ENCODE measurements around the gene XPO1. TPM values are rescaled to one million over a fixed set of nuclear protein-coding genes. Genes with fewer than 3 reads are reported as not detected.
A peak's percentile ranks its signal among the peaks of the same experiment; 100 is the strongest.

XPO1 gene
- total RNA-seq, 1 experiment from 2014 or later = 272 TPM

- TF ChIP-seq AR (CRISPR knock-in tag; IDR thresholded peaks at IDR 0.05) (no peak), ETV6 (CRISPR knock-in tag; IDR thresholded peaks at IDR 0.05) (no peak), NFE2L1 (CRISPR knock-in tag; IDR thresholded peaks at IDR 0.05) (no peak), GTF2I (CRISPR knock-in tag; conservative IDR thresholded peaks at IDR 0.05) (no peak), RELA (CRISPR knock-in tag; IDR thresholded peaks at IDR 0.05; ENCODE audit: borderline replicate concordance) (no peak)
These were observed 102.9 kb downstream of the XPO1 start (continued) for GRCh38 chr2:61435291-61435690.

- Mint-ChIP-seq H3K4me1 (peaks cover 44% of the 10 kb centered on the region), H3K27me3 (ENCODE audit: low read depth) (no peaks in the 10 kb centered on the region), H3K36me3 (peaks cover 11% of the 10 kb centered on the region; the same call in 1 of the 2 replicates), H3K4me3 (no peak overlapping the region), H3K9me3 (peaks cover 10% of the 10 kb centered on the region), H3K27ac (peak overlapping the region; percentile 48; the same call in 1 of the 2 replicates)
- POLR2A ChIA-PET = no interaction called here
- CTCF ChIA-PET = interaction anchor here (0.6 to 2.6 kb wide), 4 partner anchors 8 to 223 kb away, joined by 3 to 11 read pairs (median 4); no protein-coding TSS in a partner anchor
- DNase-seq (ENCODE audit: low spot score) (no peak), ATAC-seq (no peak; the same call in 1 of the 2 replicates)
- no peak for TF ChIP-seq ATF6 (CRISPR knock-in tag; IDR thresholded peaks at IDR 0.05)
- TF ChIP-seq ZNF121 (CRISPR knock-in tag; IDR thresholded peaks at IDR 0.05) = peak; percentile 27; the same call in 1 of the 2 replicates
These were observed 103.8 kb downstream of the XPO1 start for GRCh38 chr2:61434314-61434713.

- CTCF ChIA-PET = interaction anchor here (0.6 to 1.2 kb wide), 3 partner anchors 9 to 224 kb away, joined by 3 to 4 read pairs (median 3); no protein-coding TSS in a partner anchor
- no peak for TF ChIP-seq FOXP1 (CRISPR knock-in tag; IDR thresholded peaks at IDR 0.05; ENCODE audit: borderline replicate concordance)
- H3K4me1 Mint-ChIP-seq = peaks cover 39% of the 10 kb centered on the region
- ATAC-seq (peak; percentile 75), DNase-seq (ENCODE audit: low spot score) (no peak)
- H3K27ac Mint-ChIP-seq = no peak overlapping the region
- peaks cover 9% of the 10 kb centered on the region; the same call in 1 of the 2 replicates for H3K36me3 Mint-ChIP-seq
- POLR2A ChIA-PET = no interaction called here
- H3K27me3 Mint-ChIP-seq (ENCODE audit: low read depth) = no peaks in the 10 kb centered on the region
- H3K4me3 Mint-ChIP-seq = no peak overlapping the region
- peaks cover 10% of the 10 kb centered on the region for H3K9me3 Mint-ChIP-seq
These were observed 104.5 kb downstream of the XPO1 start for GRCh38 chr2:61433606-61434005.

- Mint-ChIP-seq H3K4me3 (no peak overlapping the region), H3K9me3 (peaks cover 9% of the 10 kb centered on the region), H3K4me1 (peaks cover 42% of the 10 kb centered on the region), H3K36me3 (peaks cover 7% of the 10 kb centered on the region; the same call in 1 of the 2 replicates), H3K27ac (no peak overlapping the region), H3K27me3 (ENCODE audit: low read depth) (no peaks in the 10 kb centered on the region)
- POLR2A ChIA-PET = no interaction called here
- CTCF ChIA-PET = interaction anchor here (1.2 kb wide), 1 partner anchor 32 kb away, joined by 4 read pairs; no protein-coding TSS in a partner anchor
- no peak for DNase-seq (ENCODE audit: low spot score)
- TF ChIP-seq ATF2 (CRISPR knock-in tag; IDR thresholded peaks at IDR 0.05; ENCODE audit: borderline replicate concordance, low read depth) = no peak
- TF ChIP-seq TCF7 (CRISPR knock-in tag; IDR thresholded peaks at IDR 0.05; ENCODE audit: low read depth) = no peak
- TF ChIP-seq NR1H2 (CRISPR knock-in tag; IDR thresholded peaks at IDR 0.05) = no peak
- TF ChIP-seq CDX4 (CRISPR knock-in tag; IDR thresholded peaks at IDR 0.05; ENCODE audit: borderline replicate concordance) = no peak
- no peak for TF ChIP-seq NR3C1 (CRISPR knock-in tag; conservative IDR thresholded peaks at IDR 0.05; ENCODE audit: low read depth)
- TF ChIP-seq ZNF416 (CRISPR knock-in tag; IDR thresholded peaks at IDR 0.05) = no peak
- no peak for TF ChIP-seq TEAD1 (CRISPR knock-in tag; IDR thresholded peaks at IDR 0.05)
- TF ChIP-seq GTF2I (CRISPR knock-in tag; conservative IDR thresholded peaks at IDR 0.05) = no peak
- TF ChIP-seq FOXK1 (CRISPR knock-in tag; IDR thresholded peaks at IDR 0.05) = no peak
- TF ChIP-seq ZSCAN18 (CRISPR knock-in tag; IDR thresholded peaks at IDR 0.05) = no peak
- no peak for ATAC-seq
These were observed 105.2 kb downstream of the XPO1 start for GRCh38 chr2:61432990-61433389.
